Hematopoietic multipotent progenitor cell treated with erythropoietin and hydrocortisone succinate and interleukin-3 and kit ligand, for 17 days (in vitro differentiated cells): Measurements from ENCODE around the gene TMEM178B.
"Not testable (repeated sequence)": the region's sequence is repeated elsewhere in the genome, so short reads cannot be mapped to it uniquely, and the experiment has no call there.

Experiments
- DNase-seq: peaks from one replicate; pipeline ENCODE4 v3.0.0-alpha.2; 2015; ENCODE audit warnings: low spot score

TMEM178B gene

DNA sequence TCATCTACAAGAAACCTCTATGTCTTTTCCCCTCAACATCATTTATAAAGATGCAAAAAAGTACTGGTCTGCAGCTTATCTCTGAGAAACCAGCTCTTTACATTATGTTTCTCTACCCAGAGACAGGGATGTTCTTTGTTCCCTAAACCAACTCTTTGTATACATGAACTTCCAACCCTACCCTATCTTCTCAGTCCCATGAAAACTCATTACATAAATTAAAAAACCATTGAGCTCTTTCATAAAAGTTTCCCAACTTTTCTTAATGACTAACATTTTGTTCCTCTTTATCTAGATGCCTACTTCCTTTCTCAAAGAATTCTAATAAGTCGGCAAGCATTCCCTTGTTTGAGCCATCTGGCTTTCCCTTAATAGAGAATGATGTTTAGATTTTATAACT is 284.5 kb downstream of the TMEM178B start:
- DNase-seq: no peak

GRCh38 chr7:141359262-141359661 is 285.4 kb downstream of the TMEM178B start:
- no peak for DNase-seq

GRCh38 chr7:141359740-141360415 is 286.0 kb downstream of the TMEM178B start:
- no peak for DNase-seq

- DNase-seq: no peak
These were observed 286.5 kb downstream of the TMEM178B start for GRCh38 chr7:141360416-141360760.

DNA sequence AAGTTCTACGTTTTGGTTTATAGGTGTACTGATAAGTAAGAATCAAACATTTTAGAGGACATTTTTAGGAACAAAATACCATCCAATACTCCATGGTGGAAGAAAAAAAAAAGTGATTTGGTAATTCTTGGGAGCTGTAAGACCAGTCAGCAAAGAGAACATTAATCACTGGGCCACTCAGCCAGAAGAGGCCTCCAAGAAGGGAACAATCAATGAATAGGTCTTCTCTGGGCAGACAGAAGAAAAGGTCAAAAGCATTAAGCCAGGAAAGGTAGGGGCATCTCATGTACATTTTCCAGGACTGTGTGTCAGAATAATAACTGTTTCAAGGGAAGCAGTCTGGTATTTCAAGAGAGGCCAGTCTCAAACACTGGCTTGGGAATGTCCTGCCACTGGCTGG is 286.9 kb downstream of the TMEM178B start:
- DNase-seq: no peak

- DNase-seq: no peak
These were observed 287.6 kb downstream of the TMEM178B start for GRCh38 chr7:141361479-141361878.

- DNase-seq: no peak
These were observed 288.1 kb downstream of the TMEM178B start for GRCh38 chr7:141361960-141362359.

DNA sequence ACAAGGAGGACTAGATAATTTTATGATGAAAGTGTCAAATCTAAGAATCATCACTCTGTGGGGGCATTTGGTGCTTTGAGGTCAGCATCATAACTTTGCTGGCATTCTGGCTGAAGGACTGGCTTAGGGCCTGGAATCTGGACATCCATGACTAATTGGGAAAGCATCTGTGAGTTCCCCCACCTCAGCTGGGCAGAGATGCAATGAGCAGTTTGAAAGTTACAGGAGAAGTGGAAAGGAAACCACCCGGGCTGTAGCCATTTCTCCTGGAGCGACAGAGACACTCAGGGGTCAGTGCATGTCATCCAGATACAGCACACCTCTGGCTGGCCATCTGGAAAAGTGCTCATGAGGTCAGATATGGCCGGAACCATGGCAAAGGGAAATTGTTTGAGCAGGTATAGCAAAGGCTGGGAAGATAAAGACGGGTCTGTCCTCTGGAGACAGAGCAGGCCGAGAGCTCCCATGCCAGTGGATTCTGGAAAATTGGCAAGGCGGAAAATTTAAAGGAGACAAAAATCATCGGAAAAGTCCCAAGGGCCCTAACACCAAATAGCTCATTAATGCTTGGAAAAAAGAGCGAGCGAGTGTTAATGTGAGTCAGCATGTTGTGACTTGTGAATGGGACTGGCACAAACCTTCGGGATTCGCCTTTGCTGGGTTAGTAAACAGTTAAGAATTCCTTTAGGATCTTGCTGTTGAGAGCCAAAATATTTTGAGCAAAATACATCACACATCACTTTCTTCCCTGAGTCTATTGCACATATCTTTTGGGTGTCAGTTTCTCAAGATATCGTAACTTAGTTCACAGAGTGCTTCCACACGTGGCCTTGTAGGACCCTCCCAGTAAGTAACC is 288.9 kb downstream of the TMEM178B start:
- no peak for DNase-seq

GRCh38 chr7:141363748-141364147 is 289.9 kb downstream of the TMEM178B start:
- no peak for DNase-seq

GRCh38 chr7:141366091-141366621 is 292.3 kb downstream of the TMEM178B start:
- no peak for DNase-seq

- DNase-seq: no peak
These were observed 295.6 kb downstream of the TMEM178B start for GRCh38 chr7:141369422-141369821.

DNA sequence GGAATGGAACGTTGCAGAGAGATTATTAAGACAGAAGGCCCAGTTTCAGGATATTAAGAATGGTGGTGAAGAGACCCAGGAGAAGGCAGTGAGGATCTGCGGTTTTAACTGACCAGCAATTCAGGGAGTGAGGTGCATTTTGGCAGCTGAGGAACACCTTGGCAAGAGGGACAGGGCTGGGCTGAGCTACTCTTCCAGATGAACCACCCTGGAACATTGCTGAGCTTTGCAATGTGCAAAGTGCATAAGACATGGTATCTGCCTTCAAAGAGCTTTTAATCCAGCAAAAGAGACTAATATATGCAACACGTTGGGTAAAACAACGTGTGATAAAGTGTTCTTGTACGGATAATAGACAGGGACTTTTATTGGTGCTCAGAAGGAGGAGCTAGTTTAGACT is 296.3 kb downstream of the TMEM178B start:
- no peak for DNase-seq

- no peak for DNase-seq
These were observed 296.8 kb downstream of the TMEM178B start for GRCh38 chr7:141370650-141371049.

DNA sequence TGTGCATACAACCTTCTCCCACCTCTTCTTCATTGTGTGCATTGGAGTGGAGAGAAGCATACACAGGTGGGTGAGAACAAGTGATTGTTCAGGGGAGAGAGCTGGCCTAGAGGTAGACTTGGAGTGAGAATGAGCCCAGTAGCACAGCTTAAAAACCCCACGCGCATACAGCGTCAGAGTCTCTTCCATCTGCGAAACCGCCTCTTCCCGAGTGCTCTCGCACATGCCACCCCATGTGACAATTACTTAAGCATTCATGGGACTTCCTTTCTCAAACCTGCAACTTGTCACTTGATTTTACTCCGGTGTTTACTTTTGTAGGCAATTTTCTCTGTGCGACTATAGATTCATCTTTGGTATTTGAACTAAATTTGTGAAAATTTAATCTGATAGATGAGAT is 300.6 kb downstream of the TMEM178B start:
- no peak for DNase-seq

GRCh38 chr7:141375442-141375841 is 301.6 kb downstream of the TMEM178B start:
- DNase-seq: no peak

DNA sequence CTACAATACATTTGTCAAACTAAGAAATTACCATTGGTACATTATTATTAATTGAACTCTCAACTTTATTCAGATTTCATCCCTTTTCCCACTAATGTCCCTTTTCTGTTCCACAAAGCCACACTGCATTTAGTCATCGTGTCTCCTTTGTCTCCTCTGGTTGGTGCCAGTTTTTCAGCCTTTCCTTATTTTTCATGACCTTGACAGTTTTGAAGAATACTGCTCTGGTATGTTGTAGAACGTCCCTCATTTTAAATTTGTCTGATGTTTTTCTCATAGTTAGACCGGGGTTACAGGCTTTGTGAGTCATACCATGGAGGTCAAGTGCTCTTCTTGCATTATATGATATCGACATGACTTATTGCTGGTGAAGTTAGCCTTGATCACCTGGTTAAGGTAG is 304.0 kb downstream of the TMEM178B start:
- DNase-seq: no peak

DNA sequence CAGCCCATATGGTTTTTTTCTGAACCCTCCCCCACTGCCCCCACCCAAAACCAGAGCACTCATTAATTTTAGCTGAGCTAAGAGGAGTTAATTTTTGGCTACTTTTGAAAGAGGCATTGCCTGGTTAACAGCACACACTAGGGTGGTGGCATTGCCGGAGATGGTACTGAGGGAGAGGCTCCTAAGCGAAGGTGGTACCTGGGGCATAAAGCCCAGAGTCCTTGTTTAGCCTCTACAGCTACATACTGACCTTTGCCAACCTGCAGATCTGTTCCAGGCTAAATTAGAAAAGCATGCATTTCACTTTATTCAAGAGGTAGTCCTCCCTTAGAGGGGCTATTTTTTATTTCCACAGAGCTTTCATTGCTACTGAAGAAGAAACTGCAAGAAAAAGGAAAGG is 304.5 kb downstream of the TMEM178B start:
- no peak for DNase-seq

DNA sequence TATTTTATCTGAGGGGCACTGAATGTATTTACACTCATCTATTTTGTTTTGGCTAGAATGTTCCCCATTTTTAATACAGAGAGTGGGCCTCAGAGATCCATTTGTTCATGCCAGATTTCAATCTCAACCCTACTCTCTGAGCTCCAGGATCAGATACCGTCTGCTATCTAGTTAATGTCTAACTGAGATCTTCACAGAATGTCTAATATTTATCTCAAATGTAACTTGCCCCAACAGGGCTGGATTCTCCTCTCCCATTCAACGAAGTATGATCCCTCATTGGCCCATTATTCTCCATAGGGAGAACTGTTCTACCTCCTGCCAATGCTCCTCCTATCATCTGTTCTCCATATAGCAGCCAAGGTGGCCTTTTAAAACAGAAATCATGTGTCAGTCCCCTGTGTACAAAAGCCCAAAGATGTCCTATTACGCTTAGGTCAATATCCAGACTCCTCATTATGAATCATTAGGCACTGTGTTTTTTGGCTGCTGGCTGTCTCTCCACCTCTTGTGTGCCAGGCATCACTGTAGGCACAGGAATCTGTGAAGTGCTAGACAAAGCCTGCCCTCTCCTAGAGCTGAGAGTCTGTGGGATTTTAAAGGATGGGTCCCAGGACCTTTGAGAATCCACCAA is 308.0 kb downstream of the TMEM178B start:
- no peak for DNase-seq

DNA sequence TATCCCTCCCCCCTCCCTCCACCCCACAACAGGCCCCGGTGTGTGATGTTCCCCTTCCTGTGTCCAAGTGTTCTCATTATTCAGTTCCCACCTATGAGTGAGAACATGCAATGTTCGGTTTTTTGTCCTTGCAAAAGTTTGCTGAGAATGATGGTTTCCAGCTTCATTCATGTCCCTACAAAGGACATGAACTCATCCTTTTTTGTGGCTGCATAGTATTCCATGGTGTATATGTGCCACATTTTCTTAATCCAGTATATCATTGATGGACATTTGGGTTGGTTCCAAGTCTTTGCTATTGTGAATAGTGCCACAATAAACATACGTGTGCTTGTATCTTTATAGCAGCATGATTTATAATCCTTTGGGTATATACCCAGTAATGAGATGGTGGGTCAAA is 309.5 kb downstream of the TMEM178B start:
- DNase-seq: not testable (repeated sequence)

DNA sequence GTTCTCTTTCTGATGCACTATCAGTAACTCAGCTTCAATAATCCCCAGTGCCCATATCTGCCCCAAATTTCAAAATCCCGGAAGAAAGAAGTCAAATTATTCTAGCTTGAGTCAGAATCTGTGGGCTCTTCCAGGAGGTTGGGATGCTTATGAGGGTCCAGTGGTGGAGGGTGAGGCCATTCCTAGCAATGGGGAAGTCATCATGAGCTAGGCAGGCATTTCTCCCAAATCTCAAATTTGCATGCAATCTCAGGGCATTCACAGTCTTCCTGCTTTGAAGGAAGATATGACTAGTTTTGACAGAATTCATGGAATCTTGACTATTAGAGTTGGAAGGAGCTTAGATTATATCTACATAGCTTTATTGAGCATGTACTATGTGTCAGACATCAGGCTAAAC is 313.0 kb downstream of the TMEM178B start:
- DNase-seq: no peak

GRCh38 chr7:141387521-141388217 is 313.8 kb downstream of the TMEM178B start:
- no peak for DNase-seq

DNA sequence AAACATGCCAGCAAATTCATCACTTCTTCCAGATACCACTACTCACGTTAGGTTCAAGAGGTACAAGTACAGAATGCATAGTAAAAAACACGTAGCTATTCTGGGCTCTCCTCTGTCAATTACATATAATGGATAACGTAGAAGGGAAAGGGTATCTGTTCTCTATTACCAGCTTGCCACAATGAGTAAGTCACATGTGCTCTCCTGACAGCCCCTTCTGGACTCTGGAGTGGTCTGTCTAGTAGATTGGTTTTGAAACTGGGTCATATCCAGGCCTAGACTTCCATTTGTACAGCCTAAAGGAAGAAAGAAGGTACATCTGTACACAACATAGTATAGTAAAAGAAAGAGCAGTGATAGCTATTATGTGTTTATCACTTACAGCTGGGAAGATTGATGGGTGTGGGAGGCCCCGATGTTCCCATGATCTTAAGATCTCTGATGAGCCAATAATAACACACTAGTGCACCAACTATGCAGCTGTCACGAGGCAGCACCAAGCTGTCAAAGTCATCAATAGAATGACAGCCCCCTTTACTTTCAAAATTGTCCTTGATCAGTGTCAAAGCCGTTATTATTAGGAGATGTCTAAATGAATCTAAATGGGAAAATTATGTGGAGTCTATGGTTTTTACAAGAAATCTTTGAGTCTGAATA is 315.4 kb downstream of the TMEM178B start:
- DNase-seq: no peak
